HepG2 (cell line): ENCODE data around the gene BCL2L1. TPM values are rescaled to one million over a fixed set of nuclear protein-coding genes. Genes with fewer than 3 reads are reported as not detected.

ENCODE experiments used
- BCL3 ChIP-seq: sonication (generic); formaldehyde crosslinking; IDR thresholded peaks from 2 replicates; pipeline ENCODE4 v1.5.1; 2020; ENCODE audit warnings: mild to moderate bottlenecking, missing genetic modification reagents, moderate library complexity
- CHD2 ChIP-seq: IDR thresholded peaks from 2 replicates; pipeline ENCODE4 v1.6.1; 2011; ENCODE audit warnings: low read depth, low read length, improper control_type of control experiment
- IRF1 ChIP-seq: sonication (generic); formaldehyde crosslinking; IDR thresholded peaks from 2 replicates; pipeline ENCODE4 v1.4.0; 2020; ENCODE audit warnings: low read depth, mild to moderate bottlenecking, missing genetic modification reagents
- PAF1 ChIP-seq: IDR thresholded peaks from 2 replicates; pipeline ENCODE4 v1.6.1; 2016; ENCODE audit warnings: missing genetic modification reagents, missing compliant biosample characterization
- PAXIP1 ChIP-seq: sonication (generic); formaldehyde crosslinking; conservative IDR thresholded peaks from 2 replicates; pipeline ENCODE4 v1.4.0; 2020; ENCODE audit warnings: mild to moderate bottlenecking, missing genetic modification reagents, moderate library complexity
- SNAPC4 ChIP-seq: sonication (generic); formaldehyde crosslinking; IDR thresholded peaks from 2 replicates; pipeline ENCODE4 v1.4.0; 2020; ENCODE audit warnings: mild to moderate bottlenecking, missing genetic modification reagents
- YEATS2 ChIP-seq: sonication (generic); formaldehyde crosslinking; IDR thresholded peaks from 2 replicates; pipeline ENCODE4 v1.4.0; 2020; ENCODE audit warnings: missing genetic modification reagents, borderline replicate concordance
- ZNF160 ChIP-seq: sonication (generic); formaldehyde crosslinking; IDR thresholded peaks from 2 replicates; pipeline ENCODE4 v1.8.0; 2022; ENCODE audit warnings: mild to moderate bottlenecking, inconsistent platforms, missing genetic modification reagents
- ZNF335 ChIP-seq: sonication (generic); formaldehyde crosslinking; IDR thresholded peaks from 2 replicates; pipeline ENCODE4 v1.4.0; 2020; ENCODE audit warnings: missing genetic modification reagents
- ZNF563 ChIP-seq: sonication (generic); formaldehyde crosslinking; IDR thresholded peaks from 2 replicates; pipeline ENCODE4 v1.8.0; 2022; ENCODE audit warnings: mild to moderate bottlenecking, moderate library complexity, missing genetic modification reagents
- ZNF720 ChIP-seq: sonication (generic); formaldehyde crosslinking; IDR thresholded peaks from 2 replicates; pipeline ENCODE4 v1.4.0; 2020; ENCODE audit warnings: missing genetic modification reagents
- polyA plus RNA-seq, 8 experiments: library from polyadenylated mRNA; depleted of rRNA in 3 of 8; stranded (reverse) in 7 of 8; unstranded in 1 of 8; fragments of >200 nt; fragmentation: Illumina TruSeq in 4 of 8; extraction: Trizol in 4 of 8; gene quantifications; 2 replicates each; pipeline versions ENCODE4 v1.2.1 to v1.2.3, GENCODE V29; 2011 to 2016; ENCODE audit warnings: low read depth in 4 of 8, missing spikeins in 1 of 8, mixed read lengths in 1 of 8; ENCODE audit not compliant: insufficient read depth in 1 of 8
- total RNA-seq, 5 experiments: library from RNA; depleted of rRNA; stranded (reverse); fragments of >200 nt; fragmentation: Illumina TruSeq; extraction: Trizol; gene quantifications; 2 replicates each; pipeline ENCODE4 v1.2.3, GENCODE V29; 2016; ENCODE audit warnings: low read depth in 1 of 5
- TF ChIP-seq, protein P1 (sequence below): sonication (generic); formaldehyde crosslinking; IDR thresholded peaks from 2 replicates; pipeline ENCODE4 v1.4.0; 2020; ENCODE audit warnings: missing genetic modification reagents

The BCL2L1 gene
- total and polyA plus RNA-seq, 2 of the 13 experiments (the other 11 are each of a cell fraction or from before 2014, with no cell fraction given): 164 to 258 TPM

DNA sequence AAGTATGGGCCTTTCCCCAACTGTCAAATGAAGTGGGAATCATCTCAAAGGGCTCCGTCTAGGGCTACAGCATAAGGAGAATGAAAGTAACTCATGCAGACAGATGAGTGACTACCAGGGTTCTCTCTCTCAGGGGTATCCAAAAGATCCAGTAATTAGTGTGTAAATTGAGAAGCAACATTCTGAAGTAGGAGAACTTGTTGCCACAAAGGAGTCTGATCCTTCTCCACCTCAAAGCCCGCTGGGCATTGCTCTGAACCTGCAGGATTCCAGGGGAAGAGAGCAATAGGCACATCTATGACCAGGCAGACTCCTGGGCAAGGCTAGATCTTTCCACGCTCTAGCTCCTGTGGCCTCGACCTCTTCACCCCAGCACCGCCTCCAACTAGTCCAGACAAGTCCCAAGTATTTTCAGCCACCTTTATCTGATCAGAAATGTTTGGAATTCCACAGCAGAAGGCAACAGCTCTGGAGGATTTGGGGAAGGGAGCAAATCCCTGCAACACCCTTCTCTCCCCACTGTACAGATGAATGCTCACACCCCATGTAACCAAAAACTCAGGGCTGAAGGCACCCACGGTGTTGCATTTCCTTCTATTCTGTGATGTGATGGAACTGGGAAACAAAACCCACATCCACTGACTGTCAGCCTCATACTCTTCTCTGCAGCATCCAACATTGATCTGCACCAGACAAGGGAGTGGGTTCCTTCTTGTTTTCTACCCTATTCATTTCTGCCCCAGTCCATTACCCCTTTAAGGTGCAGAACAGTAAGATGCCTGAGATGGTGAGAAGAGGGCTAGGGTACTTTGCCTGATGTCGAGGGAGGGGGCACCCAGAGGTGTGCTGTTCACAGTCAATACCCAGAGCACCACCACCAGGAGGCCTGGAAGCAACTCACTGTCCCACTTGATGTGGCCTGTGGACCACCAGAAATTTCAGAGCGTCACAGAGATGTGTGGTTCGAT, 44.0 kb downstream of the BCL2L1 start (continued):
- TF ChIP-seq YEATS2 (CRISPR knock-in tag): no peak
- TF ChIP-seq PAXIP1 (CRISPR knock-in tag): peak; percentile 74
- no peak for TF ChIP-seq ZNF160
- TF ChIP-seq PAF1 (CRISPR knock-in tag): no peak
- TF ChIP-seq ZNF720: no peak
- 0 out of 2 replicates have a peak, but pooled peaks have one; percentile 58 for TF ChIP-seq ZNF563 (CRISPR knock-in tag)
- no peak for TF ChIP-seq CHD2
- no peak for TF ChIP-seq IRF1
- TF ChIP-seq, protein P1, sequence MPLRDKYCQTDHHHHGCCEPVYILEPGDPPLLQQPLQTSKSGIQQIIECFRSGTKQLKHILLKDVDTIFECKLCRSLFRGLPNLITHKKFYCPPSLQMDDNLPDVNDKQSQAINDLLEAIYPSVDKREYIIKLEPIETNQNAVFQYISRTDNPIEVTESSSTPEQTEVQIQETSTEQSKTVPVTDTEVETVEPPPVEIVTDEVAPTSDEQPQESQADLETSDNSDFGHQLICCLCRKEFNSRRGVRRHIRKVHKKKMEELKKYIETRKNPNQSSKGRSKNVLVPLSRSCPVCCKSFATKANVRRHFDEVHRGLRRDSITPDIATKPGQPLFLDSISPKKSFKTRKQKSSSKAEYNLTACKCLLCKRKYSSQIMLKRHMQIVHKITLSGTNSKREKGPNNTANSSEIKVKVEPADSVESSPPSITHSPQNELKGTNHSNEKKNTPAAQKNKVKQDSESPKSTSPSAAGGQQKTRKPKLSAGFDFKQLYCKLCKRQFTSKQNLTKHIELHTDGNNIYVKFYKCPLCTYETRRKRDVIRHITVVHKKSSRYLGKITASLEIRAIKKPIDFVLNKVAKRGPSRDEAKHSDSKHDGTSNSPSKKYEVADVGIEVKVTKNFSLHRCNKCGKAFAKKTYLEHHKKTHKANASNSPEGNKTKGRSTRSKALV (CRISPR knock-in tag): no peak
- TF ChIP-seq ZNF335: no peak
- no peak for TF ChIP-seq SNAPC4 (CRISPR knock-in tag)
- peak; percentile 34; the same call in 1 of the 2 replicates for TF ChIP-seq BCL3 (CRISPR knock-in tag)
